HG02798 (cell line): Measurements from ENCODE around the gene SDS.

Experiments used
- ATAC-seq: cut with Tn5 transposase; IDR thresholded peaks from one replicate; pipeline ENCODE4 v1.9.1; 2021; ENCODE audit warnings: mild to moderate bottlenecking; ENCODE audit not compliant: unreplicated experiment, poor library complexity

SDS gene

GRCh38 chr12:113385282-113385882 lies 18.3 kb downstream of the SDS start:
- ATAC-seq: no peak

- no peak for ATAC-seq
Measured at GRCh38 chr12:113384778-113385177, 18.9 kb downstream of the SDS start.

DNA sequence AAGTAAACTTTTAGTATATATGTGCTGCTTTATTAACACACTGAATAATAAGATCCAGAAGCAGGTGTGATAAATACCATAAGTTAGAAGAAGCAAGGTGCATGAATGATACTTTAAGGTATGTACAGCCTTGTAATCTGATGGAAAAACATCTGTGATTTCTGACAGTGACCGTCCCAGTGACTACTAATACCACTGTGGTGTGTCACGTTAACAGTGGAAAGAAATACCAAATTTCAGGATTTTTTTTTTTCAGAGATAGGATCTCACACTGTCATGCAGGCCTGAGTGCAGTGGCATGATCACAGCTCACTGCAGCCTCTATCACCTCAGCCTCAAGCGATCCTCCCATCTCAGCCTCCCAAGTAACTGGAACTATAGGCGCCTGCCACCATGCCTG lies 21.5 kb downstream of the SDS start:
- no peak for ATAC-seq

DNA sequence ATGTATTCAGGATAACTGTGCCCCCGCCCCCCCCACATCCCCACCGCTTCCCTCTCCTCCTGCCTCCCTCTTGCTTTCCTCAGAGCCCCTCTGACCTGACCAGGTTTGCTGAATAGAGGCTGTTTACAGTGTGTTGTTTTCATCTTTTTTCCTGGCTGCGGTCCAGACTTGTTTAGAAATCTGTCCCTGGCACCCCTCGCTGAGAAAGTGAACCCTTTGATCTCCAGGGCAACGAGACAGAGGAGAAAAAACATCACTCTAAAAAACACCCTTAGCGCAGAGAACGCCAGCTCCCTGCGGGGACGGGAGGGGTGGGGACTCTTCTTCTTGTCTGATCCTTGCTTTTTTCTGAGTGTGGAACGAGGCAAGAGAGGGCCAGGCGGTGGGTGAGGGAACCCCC lies 22.5 kb downstream of the SDS start:
- no peak for ATAC-seq

DNA sequence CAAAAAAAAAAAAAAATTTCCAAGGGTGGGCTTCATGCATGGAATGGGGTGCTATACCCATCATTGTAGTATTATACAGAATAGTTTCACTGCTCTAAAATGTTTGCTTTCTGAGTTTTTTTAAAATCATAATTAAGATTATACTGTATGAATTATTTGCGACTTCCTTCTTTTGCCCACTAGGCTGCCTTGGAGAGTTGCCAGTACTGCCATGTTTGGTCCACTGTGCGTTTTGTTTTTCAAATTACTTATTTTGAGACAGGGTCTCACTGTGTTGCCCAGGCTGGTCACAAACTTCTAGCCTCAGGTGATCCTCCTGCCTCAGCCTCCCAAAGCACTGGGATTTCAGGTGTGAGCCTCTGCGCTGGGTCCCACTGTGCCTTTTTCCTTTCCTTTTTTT lies 25.4 kb downstream of the SDS start:
- no peak for ATAC-seq

DNA sequence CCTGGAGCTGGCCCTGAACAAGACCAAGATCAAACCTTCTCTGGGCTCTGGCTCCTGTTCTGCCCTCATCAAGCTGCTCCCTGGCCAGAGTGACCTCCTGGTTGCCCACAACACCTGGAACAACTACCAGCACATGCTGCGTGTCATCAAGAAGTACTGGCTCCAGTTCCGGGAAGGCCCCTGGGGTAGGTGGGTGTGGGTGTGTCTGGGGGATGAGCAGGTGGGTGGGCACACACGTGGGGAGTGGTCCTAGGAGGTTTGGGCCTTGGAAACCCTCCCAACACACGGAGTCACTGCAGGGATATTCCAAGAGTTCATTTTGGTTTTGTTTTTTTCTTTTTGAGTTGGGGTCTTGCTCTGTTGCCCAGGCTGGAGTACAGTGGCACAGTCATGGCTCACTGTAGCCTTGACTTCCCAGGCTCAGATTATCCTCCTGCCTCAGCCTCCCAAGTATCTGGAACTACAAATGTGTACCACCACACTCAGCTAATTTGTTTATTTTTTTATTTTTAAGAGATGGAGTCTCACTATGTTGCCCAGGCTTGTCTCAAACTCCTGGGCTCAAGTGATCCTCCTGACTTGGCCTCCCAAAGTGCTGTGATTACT lies 28.8 kb downstream of the SDS start:
- no peak for ATAC-seq

GRCh38 chr12:113373969-113374368 lies 29.7 kb downstream of the SDS start:
- ATAC-seq: no peak

GRCh38 chr12:113373440-113373839 lies 30.2 kb downstream of the SDS start:
- ATAC-seq: no peak

DNA sequence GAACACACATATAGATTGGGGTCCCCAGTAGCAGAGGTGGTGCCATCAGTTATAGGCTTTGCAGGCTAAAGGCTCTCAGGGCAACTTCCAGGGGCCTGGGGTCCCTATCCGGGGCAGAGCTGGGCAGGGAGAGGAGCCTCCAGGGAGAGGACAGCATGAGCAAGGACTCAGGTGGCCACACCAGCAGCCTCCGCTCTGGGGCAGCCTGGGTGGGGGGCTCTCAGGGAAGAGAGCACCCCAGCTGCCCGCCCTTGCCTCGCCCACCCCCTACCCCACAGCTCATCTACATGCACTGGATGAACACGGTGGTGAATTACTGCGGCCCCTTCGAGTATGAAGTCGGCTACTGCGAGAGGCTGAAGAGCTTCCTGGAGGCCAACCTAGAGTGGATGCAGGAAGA lies 31.3 kb downstream of the SDS start:
- no peak for ATAC-seq

- no peak for ATAC-seq
Measured at GRCh38 chr12:113371808-113372207, 31.9 kb downstream of the SDS start.

DNA sequence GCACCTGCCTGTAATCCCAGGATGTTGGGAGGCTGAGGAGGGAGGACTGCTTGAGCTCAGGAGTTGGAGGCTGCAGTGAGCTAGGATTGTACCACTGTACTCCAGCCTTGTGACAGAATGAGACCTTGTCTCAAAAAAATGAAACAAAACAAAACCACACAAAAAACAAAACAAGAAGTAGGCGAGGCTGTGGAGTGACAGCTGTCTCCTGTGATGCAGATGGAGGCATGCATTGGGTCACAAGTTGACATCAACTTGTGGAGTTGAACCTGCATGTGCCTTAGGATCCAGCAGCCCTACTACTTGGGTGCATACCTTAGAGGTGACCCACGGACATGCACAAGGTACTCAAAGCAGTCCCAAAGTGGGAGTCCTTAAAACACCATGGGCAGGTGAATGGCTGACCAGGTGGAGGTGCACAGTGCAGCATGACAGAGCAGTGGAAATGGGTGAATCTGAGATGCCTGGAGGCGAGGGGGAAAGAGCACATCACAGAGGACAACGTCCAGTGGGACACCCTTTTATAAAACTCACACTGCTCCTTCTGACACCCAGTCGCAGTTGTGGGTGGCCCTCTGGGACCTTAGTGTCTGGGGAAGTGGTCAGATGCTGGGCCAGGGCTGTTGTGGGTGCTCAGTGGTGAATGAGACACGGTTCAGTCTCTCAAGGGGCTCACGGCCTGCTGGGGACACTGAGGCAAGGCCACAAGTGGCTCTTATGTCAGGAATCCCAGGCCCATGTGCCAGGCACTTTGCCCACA lies 32.6 kb downstream of the SDS start:
- no peak for ATAC-seq

GRCh38 chr12:113369391-113369985 lies 34.2 kb downstream of the SDS start:
- no peak for ATAC-seq

GRCh38 chr12:113368331-113368730 lies 35.4 kb downstream of the SDS start:
- ATAC-seq: no peak

- no peak for ATAC-seq
Measured at GRCh38 chr12:113366827-113367226, 36.9 kb downstream of the SDS start.

DNA sequence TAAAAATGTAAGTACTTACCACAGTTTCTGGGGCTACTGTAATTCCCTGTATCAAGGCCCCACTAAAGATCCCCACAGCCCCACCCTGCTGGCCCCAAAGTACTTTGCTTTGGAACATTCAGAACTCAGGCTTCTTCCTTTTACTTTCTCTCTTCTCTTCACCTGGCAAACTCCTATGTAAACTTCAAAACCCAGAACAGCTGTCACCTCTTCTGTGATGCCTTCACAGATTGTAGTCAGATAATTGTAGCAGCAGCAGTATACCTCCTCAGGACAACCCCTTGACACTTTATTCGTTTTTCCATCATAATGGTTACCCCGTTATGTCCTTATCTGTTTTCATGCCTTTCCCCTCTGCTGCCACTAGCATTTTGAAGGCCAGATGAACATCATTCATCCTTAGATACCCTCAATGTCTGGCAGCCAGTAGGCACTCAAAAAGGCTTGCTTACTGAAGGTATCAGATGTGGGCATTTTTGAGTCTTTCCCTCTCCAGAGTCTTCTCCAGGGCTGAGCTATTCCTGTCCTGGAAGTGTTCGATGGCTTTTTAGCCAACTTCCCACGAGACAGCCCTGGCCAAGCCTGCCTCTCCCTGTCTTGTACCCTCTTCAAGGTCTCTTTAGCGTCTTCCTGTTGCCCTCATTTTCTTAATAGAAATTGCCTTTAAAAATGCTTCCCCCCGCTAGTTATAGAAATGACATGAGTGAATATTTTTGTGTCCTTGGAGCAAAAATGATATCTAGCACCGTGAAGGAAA lies 37.9 kb downstream of the SDS start:
- ATAC-seq: no peak

- no peak for ATAC-seq
Measured at GRCh38 chr12:113364698-113365097, 39.0 kb downstream of the SDS start.

DNA sequence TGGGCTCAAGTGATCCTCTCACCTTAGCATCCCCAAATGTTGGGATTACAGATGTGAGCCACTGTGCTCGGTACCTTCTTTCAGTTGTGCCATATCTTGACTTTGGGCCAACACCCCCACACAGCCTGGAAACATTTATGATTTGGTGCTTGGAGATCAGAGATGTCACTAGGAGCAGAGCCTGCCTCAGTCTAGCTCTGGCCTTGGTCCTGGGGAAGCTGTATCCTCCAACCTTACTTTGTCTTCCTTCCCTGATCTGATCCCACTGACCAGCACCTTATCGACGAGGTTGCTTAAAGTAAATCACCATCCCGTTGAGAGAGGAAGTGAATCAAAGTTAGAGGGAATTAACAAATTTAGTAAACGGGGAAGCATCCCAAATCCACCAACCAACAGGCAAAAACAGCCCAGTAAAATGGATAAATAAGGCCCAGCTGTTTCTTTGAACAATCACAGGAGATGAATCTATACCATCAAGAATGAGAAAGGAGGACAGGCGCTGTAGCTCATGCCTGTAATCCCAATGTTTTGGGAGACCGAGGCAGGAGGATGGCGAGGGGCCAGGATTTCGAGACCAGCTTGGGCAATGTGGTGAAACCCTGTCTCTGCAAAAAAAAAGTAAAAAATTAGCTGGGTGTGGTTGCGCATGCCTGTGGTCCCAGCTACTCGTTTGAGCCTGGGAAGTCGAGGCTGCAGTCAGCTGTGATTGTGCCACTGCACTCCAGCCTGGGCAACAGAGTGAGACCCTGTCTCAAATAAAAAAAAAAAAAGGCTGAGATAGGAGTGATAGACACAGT lies 41.9 kb downstream of the SDS start:
- no peak for ATAC-seq

- ATAC-seq: no peak
Measured at GRCh38 chr12:113359939-113360748, 43.5 kb downstream of the SDS start.
